Mesendoderm (in vitro differentiated cells): ENCODE results near the gene HLA-F.

Source experiments
- DNase-seq: peaks from one replicate; pipeline ENCODE4 v3.0.0; 2013
- H2AK5ac ChIP-seq: 2 replicates; pipeline ENCODE4 v1.6.1; 2013; ENCODE audit warnings: low read length, inconsistent platforms
- H2BK120ac ChIP-seq: 2 replicates; pipeline ENCODE4 v1.6.1; 2013; ENCODE audit warnings: low read depth, mild to moderate bottlenecking, low read length, moderate library complexity, mixed read lengths
- H2BK15ac ChIP-seq: replicated peaks from 2 replicates; pipeline ENCODE4 v1.6.1; 2013; ENCODE audit warnings: low read depth, mild to moderate bottlenecking, moderate library complexity
- H2BK5ac ChIP-seq: 2 replicates; pipeline ENCODE4 v1.6.1; 2013; ENCODE audit warnings: low read length, inconsistent platforms
- H3K18ac ChIP-seq: 2 replicates; pipeline ENCODE4 v1.6.1; 2013; ENCODE audit warnings: mild to moderate bottlenecking, low read length, mixed read lengths
- H3K23ac ChIP-seq: one replicate; pipeline ENCODE4 v1.6.1; 2013; ENCODE audit warnings: low read length
- H3K27ac ChIP-seq: 2 replicates; pipeline ENCODE4 v1.5.1; 2013; ENCODE audit warnings: low read depth, mild to moderate bottlenecking, inconsistent platforms, low read length, moderate library complexity
- H3K27me3 ChIP-seq: 2 replicates; pipeline ENCODE4 v1.6.1; 2013; ENCODE audit warnings: low read length, control low read depth, mild to moderate bottlenecking, inconsistent platforms; ENCODE audit not compliant: insufficient read depth, poor library complexity
- H3K36me3 ChIP-seq: 2 replicates; pipeline ENCODE4 v1.6.1; 2013; ENCODE audit warnings: low read length, inconsistent platforms; ENCODE audit not compliant: control insufficient read depth, insufficient read depth
- H3K4ac ChIP-seq: one replicate; pipeline ENCODE4 v1.6.1; 2013; ENCODE audit warnings: low read depth, mild to moderate bottlenecking, low read length, moderate library complexity
- H3K4me1 ChIP-seq: 2 replicates; pipeline ENCODE4 v1.6.1; 2013; ENCODE audit warnings: low read depth, low read length, inconsistent platforms; ENCODE audit not compliant: control insufficient read depth
- H3K4me2 ChIP-seq: 2 replicates; pipeline ENCODE4 v1.6.1; 2013; ENCODE audit warnings: low read length
- H3K4me3 ChIP-seq: 2 replicates; pipeline ENCODE4 v1.5.1; 2013; ENCODE audit warnings: mild to moderate bottlenecking, low read length
- H3K56ac ChIP-seq: one replicate; pipeline ENCODE4 v1.6.1; 2013; ENCODE audit warnings: low read length
- H3K79me1 ChIP-seq: 2 replicates; pipeline ENCODE4 v1.6.1; 2013; ENCODE audit warnings: low read length, inconsistent platforms
- H3K79me2 ChIP-seq: 2 replicates; pipeline ENCODE4 v1.6.1; 2013; ENCODE audit warnings: mild to moderate bottlenecking, low read length; ENCODE audit not compliant: control insufficient read depth, insufficient read depth
- H3K9ac ChIP-seq: 2 replicates; pipeline ENCODE4 v1.6.1; 2013; ENCODE audit warnings: low read length, inconsistent platforms
- H4K5ac ChIP-seq: one replicate; pipeline ENCODE4 v1.6.1; 2013; ENCODE audit warnings: low read length
- H4K8ac ChIP-seq: one replicate; pipeline ENCODE4 v1.6.1; 2013; ENCODE audit warnings: low read depth, mild to moderate bottlenecking, control low read depth, low read length, moderate library complexity
- WGBS: extraction: QIAGEN DNeasy Blood & Tissue Kit; methylation state at CpG from one replicate; pipeline ENCODE4 v1.1.7; 2013; ENCODE audit warnings: low lambda C conversion rate, missing lambda C conversion rate; ENCODE audit not compliant: insufficient coverage; ENCODE audit errors: extremely low coverage; 5-methylcytosine and 5-hydroxymethylcytosine counted together

HLA-F gene

DNA sequence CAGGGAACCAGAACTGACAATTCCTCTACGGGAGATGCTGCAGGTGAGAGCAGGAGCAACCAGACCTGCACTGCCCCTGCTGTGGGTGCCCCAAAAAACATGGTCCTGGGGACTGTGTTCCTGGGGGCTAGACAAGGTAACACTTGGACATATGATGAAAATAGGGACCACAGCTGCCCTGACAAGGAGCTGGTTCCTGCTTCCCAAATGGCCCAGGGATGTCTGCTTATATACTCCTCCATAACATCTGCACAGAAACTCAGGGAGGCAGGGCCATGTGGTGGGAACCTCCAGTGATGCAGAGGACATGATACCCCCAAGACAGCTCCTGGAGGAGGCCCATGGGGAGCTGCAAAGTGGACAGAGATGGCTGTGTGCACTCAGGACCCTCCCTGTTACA, 19.8 kb downstream of the HLA-F start:
- H3K9ac ChIP-seq = no peak overlapping the region
- H3K36me3 ChIP-seq = no peaks in the 10 kb centered on the region
- H2BK5ac ChIP-seq = no peak overlapping the region
- no peak overlapping the region for H2BK15ac ChIP-seq
- WGBS = no CpG with 5 or more reads among the region's 1 CpG
- H3K4me1 ChIP-seq = no peaks in the 10 kb centered on the region
- no peak overlapping the region for H2BK120ac ChIP-seq
- H4K8ac ChIP-seq = no peak overlapping the region
- no peaks in the 10 kb centered on the region for H3K79me2 ChIP-seq
- no peak overlapping the region for H3K23ac ChIP-seq
- H3K4me2 ChIP-seq = no peak overlapping the region
- H2AK5ac ChIP-seq = no peak overlapping the region
- H4K5ac ChIP-seq = no peak overlapping the region
- no peaks in the 10 kb centered on the region for H3K27me3 ChIP-seq
- H3K4ac ChIP-seq = no peak overlapping the region
- H3K56ac ChIP-seq = no peak overlapping the region
- no peaks in the 10 kb centered on the region for H3K79me1 ChIP-seq
- H3K18ac ChIP-seq = no peak overlapping the region
- no peak overlapping the region for H3K4me3 ChIP-seq
- no peak for DNase-seq
- no peak overlapping the region for H3K27ac ChIP-seq

DNA sequence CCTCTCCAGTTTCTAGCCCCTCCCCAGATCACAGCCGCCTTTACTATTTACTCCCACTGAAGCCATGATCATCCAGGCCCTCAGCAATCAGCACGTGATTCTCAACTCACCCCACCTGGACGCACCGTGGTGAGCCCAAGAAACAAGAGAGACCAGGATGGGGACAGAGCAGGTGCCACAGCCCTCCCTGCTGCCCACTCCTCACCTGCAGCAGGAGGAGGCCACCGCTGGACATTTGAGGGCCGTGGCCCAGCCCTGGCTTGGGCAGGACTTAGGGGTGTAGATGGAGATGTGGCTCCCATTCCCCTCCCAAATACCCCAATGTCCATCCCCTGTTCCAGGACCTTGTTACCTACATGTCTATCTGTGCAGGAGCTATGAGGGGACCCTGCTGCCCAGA, 20.3 kb downstream of the HLA-F start:
- no peak overlapping the region for H3K23ac ChIP-seq
- H4K5ac ChIP-seq = no peak overlapping the region
- no peak overlapping the region for H4K8ac ChIP-seq
- no peak overlapping the region for H3K4me3 ChIP-seq
- no peaks in the 10 kb centered on the region for H3K36me3 ChIP-seq
- H2BK120ac ChIP-seq = no peak overlapping the region
- DNase-seq = no peak
- H3K79me2 ChIP-seq = no peaks in the 10 kb centered on the region
- no peaks in the 10 kb centered on the region for H3K4me1 ChIP-seq
- no peak overlapping the region for H3K9ac ChIP-seq
- no peak overlapping the region for H3K4me2 ChIP-seq
- H3K18ac ChIP-seq = no peak overlapping the region
- no CpG with 5 or more reads among the region's 6 CpGs for WGBS
- no peak overlapping the region for H2BK5ac ChIP-seq
- no peak overlapping the region for H3K27ac ChIP-seq
- H3K27me3 ChIP-seq = no peaks in the 10 kb centered on the region
- no peak overlapping the region for H2BK15ac ChIP-seq
- H3K79me1 ChIP-seq = no peaks in the 10 kb centered on the region
- no peak overlapping the region for H2AK5ac ChIP-seq
- no peak overlapping the region for H3K56ac ChIP-seq
- H3K4ac ChIP-seq = no peak overlapping the region

GRCh38 chr6:29744131-29744530, 20.9 kb downstream of the HLA-F start:
- no peak overlapping the region for H4K8ac ChIP-seq
- H3K4me3 ChIP-seq = no peak overlapping the region
- no peak overlapping the region for H2BK5ac ChIP-seq
- no peak overlapping the region for H3K4me2 ChIP-seq
- H2BK15ac ChIP-seq = no peak overlapping the region
- no peak overlapping the region for H2BK120ac ChIP-seq
- H3K27me3 ChIP-seq = no peaks in the 10 kb centered on the region
- no peak overlapping the region for H2AK5ac ChIP-seq
- H3K27ac ChIP-seq = no peak overlapping the region
- no peaks in the 10 kb centered on the region for H3K79me2 ChIP-seq
- no peak overlapping the region for H3K56ac ChIP-seq
- no CpG with 5 or more reads among the region's 4 CpGs for WGBS
- no peak overlapping the region for H3K9ac ChIP-seq
- H3K36me3 ChIP-seq = no peaks in the 10 kb centered on the region
- no peak overlapping the region for H3K4ac ChIP-seq
- no peaks in the 10 kb centered on the region for H3K4me1 ChIP-seq
- no peaks in the 10 kb centered on the region for H3K79me1 ChIP-seq
- no peak for DNase-seq
- H3K18ac ChIP-seq = no peak overlapping the region
- no peak overlapping the region for H4K5ac ChIP-seq
- H3K23ac ChIP-seq = no peak overlapping the region

DNA sequence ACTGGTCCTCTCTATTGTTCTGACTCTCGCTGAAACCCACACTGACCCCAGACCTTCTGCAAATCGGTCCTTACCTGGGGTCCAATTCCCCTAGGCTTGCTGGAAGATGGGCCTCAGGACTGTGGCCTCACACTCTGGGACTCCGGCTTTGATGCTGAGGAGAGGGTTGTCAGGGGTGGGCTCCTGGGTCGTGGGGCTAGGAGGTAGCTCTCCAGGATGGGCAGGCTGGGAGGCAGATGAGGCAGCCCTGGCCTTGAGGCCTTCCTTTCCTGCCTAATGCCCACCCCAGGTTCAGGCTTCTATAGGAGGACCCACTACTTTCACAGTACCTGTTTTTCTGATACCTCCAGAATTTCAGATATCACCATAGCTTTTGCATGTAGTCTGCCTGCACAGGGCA, 21.4 kb downstream of the HLA-F start:
- no CpG with 5 or more reads among the region's 4 CpGs for WGBS
- Histone ChIP-seq H3K27me3 (peaks cover 2% of the 10 kb centered on the region), H3K9ac (no peak overlapping the region), H3K79me2 (no peaks in the 10 kb centered on the region), H2BK15ac (no peak overlapping the region), H3K4me1 (no peaks in the 10 kb centered on the region), H3K4me2 (no peak overlapping the region), H4K8ac (no peak overlapping the region), H4K5ac (no peak overlapping the region), H3K23ac (no peak overlapping the region), H2AK5ac (no peak overlapping the region), H3K18ac (no peak overlapping the region), H3K36me3 (no peaks in the 10 kb centered on the region), H3K4me3 (no peak overlapping the region), H3K27ac (no peak overlapping the region), H3K79me1 (no peaks in the 10 kb centered on the region), H2BK120ac (no peak overlapping the region), H3K56ac (no peak overlapping the region), H3K4ac (no peak overlapping the region), H2BK5ac (no peak overlapping the region)
- no peak for DNase-seq

- H3K9ac ChIP-seq = no peak overlapping the region
- no peak overlapping the region for H2AK5ac ChIP-seq
- H4K8ac ChIP-seq = no peak overlapping the region
- H3K4me3 ChIP-seq = no peak overlapping the region
- no peak overlapping the region for H3K56ac ChIP-seq
- H3K79me2 ChIP-seq = no peaks in the 10 kb centered on the region
- H3K79me1 ChIP-seq = no peaks in the 10 kb centered on the region
- WGBS = no CpG with 5 or more reads among the region's 3 CpGs
- H4K5ac ChIP-seq = no peak overlapping the region
- no peak overlapping the region for H3K18ac ChIP-seq
- H2BK120ac ChIP-seq = no peak overlapping the region
- H3K4me1 ChIP-seq = no peaks in the 10 kb centered on the region
- H2BK15ac ChIP-seq = no peak overlapping the region
- H3K36me3 ChIP-seq = no peaks in the 10 kb centered on the region
- no peak overlapping the region for H2BK5ac ChIP-seq
- H3K4ac ChIP-seq = no peak overlapping the region
- H3K27me3 ChIP-seq = peaks cover 6% of the 10 kb centered on the region
- H3K23ac ChIP-seq = no peak overlapping the region
- H3K27ac ChIP-seq = no peak overlapping the region
- no peak for DNase-seq
- H3K4me2 ChIP-seq = no peak overlapping the region
Observed at GRCh38 chr6:29745386-29745785, 22.2 kb downstream of the HLA-F start.

GRCh38 chr6:29745855-29746449, 22.7 kb downstream of the HLA-F start:
- Histone ChIP-seq H4K5ac (no peak overlapping the region), H3K9ac (no peak overlapping the region), H4K8ac (no peak overlapping the region), H3K36me3 (no peaks in the 10 kb centered on the region), H3K4ac (no peak overlapping the region), H2BK120ac (no peak overlapping the region), H3K27ac (no peak overlapping the region), H3K79me1 (no peaks in the 10 kb centered on the region), H3K56ac (no peak overlapping the region), H2BK15ac (no peak overlapping the region), H3K23ac (no peak overlapping the region), H2BK5ac (no peak overlapping the region), H3K27me3 (peaks cover 6% of the 10 kb centered on the region), H3K4me1 (no peaks in the 10 kb centered on the region), H3K79me2 (no peaks in the 10 kb centered on the region), H3K4me2 (no peak overlapping the region), H3K4me3 (no peak overlapping the region), H2AK5ac (no peak overlapping the region), H3K18ac (no peak overlapping the region)
- no peak for DNase-seq
- WGBS = no CpG with 5 or more reads among the region's 4 CpGs
